Activated CD4-positive, alpha-beta T cell treated with anti-CD3 and anti-CD28 coated beads for 24 hours (primary cell): ENCODE data around the gene DIP2A.
"Not testable (repeated sequence)": the region's sequence is repeated elsewhere in the genome, so short reads cannot be mapped to it uniquely, and the experiment has no call there.

Source experiments
- DNase-seq, 2 donors: peaks; one replicate each; pipeline ENCODE4 v3.0.0-alpha.2; 2020; ENCODE audit warnings: low read depth in 2 of 2

The DIP2A gene

DNA sequence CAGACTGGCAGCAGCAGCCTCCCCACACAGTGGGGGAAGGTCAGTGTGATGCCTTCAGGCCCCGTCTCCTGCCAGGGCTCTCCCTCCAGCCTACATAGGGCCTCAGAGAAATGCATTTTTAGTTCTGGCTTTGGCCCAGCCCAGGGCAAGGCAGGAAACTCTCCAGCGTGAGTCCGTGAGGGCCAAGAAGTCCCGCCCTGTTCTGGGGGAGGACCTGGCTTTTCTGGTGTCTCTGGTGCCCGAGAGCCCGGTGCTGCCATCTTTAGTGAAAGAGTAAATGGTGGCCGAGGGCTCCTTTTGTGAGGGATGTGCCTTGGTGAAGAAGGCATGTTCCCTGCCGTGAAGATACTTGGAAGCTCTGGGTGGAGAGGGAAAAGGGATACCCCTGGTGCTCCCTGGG, 14.8 kb upstream of the DIP2A start:
- DNase-seq, result no peak

DNA sequence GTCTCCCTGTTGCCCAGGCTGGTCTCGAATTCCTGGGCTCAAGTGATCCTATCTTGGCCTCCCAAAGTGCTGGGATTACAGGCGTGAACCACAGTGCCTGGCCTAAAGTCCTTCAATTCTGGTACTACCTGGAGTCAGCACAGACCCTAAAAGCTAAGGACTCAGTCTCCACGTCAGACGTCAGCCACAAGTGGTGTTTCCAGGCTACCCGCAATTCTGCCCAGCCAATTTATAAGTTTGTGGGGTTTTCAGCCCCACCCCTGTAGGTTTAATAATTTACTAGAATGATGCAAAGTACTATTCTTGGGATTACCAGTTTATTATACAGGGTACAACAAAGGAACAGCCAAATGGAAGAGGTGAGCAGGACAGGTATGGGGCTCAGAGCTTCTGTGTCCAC, 10.6 kb upstream of the DIP2A start:
- no peak for DNase-seq

DNA sequence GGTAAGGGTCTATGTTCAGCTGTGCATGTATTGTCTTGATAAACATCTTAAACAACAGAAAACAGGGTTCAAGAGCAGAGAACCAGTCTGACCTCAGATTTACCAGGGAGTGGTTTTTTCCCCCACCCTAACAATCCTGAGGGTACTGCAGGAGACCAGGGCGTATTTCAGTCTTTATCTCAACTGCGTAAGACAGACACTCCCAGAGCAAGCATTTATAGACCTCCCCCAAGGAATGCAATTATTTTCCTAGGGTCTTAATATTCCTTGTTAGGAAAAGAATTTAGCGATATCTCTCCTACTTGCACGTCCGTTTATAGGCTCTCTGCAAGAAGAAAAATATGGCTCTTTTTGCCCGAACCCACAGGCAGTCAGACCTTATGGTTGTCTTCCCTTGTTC, 9.8 kb upstream of the DIP2A start:
- not testable (repeated sequence) for DNase-seq

GRCh38 chr21:46452710-46453109, 6.0 kb upstream of the DIP2A start:
- DNase-seq, result no peak

DNA sequence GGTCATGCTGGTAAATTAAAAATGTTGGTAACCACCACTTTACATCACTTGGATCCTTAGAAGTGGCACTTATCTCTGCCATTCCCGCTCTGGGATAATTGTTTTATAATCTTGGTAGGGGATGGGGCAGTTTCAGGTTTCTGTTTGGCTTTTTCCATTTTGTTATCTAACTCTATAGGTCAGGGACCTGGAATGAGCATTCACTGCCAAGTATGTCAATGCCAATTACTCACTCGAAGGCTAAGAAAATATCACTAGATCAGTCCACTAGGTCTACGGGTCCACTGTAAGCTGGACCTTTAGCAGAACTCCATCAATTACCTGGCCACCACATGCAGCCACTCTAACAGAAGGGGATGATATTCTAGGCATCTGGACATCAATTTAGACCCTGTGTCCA, 4.5 kb upstream of the DIP2A start:
- no peak for DNase-seq

GRCh38 chr21:46454634-46455390, 3.9 kb upstream of the DIP2A start:
- no peak for DNase-seq

GRCh38 chr21:46455575-46456385, 2.9 kb upstream of the DIP2A start:
- DNase-seq, result no peak

DNA sequence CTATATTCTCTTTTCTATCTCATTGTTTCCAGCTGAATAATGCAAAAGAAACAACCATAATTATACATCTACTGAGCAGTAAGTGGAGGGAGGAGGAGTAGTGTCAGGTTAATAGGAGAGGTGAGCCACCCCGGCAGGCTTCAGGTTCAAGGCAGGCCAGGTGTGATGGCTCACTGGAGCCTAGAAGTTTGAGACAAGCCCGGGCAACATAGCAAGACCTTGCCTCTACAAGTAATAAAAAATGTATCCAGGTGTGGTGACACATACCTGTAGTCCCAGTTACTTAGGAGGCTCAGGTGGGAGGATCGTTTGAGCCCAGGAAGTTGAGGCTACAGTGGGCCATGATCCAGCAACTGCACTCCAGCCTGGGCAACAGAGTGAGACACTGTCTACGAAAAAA, 1.9 kb upstream of the DIP2A start:
- DNase-seq, result no peak

DNA sequence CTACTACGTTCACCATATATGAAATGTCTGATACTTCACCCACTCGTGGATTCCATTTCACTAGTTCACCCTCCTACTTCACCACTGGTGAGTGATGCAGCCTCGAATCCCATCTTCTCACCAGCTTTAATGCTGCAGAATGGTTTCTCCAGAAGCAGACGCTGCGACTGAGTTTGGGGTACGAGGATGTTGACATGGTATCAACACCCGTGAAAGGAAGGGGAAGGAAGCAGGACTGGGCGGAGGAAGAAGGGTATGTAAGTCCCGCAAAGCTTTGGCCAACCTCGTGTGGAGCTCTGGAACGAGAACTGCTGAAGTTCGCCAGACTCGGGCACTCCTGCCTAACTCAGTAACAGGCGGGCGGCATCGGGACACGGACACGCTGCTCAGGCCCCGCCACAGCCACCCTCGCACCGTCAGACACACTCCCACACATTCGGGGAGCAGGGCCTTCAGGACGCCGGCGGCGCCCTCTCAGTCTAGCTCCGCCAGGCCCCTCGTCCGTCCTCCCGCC, 833 bp upstream of the DIP2A start:
- peak in 1 of 2 donors; percentile 10 for DNase-seq

GRCh38 chr21:46459024-46459355, 299 bp downstream of the DIP2A start:
- no peak for DNase-seq

DNA sequence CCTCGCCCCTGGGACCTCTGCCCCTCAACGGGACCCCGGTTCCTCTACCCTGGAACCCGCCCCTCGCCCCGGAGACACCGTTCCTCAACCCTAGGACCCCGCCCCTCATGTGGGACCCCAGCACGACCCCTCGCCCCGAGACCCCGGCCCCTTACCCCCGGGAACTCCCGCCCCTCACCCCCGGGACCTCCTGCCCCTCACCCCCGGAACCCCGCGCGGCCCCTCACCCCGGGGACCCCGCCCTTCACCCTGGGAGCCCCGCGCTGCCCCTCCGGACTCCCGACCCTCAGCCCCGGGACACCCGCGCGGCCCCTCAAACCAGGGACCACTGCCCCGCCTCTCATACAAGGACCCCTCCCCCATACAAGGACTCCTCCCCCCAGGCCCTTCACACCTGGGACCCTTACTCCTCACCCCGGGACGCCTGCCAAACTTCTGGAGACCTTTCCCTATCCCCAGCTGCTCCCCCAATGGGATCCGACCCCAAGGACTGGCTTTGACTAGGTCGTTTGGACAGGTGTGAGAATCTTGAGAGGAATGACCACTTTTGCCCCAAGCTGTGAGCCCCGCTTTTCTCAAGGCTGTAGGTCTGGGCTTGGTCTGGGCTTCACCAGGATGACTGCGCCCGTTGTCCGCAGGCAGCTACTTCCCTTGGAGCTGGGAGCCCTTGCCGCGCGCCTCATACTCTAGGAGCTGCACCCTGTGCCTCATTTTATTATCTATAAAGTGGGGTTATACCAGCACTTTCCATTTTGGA, 843 bp downstream of the DIP2A start:
- no peak for DNase-seq

DNA sequence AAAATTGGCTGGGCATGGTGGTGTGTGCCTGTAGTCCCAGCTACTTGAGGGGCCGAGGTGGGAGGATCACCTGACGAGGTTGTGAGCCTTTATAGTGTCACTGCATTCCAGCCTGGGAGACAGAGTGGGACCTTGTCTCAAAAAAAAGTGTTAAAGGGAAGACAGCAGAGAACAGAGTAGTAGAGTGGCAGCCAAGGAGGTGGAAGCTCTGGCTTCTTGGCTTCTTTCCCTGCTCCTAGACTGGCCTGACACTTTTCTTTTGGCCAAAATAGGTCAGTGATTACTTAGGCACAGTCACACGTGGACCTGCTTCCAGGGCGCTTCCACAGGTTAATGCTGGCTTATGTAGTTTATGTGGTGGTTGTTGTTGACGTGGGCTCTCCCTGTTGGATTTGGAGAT, 3.2 kb downstream of the DIP2A start:
- DNase-seq, result no peak

GRCh38 chr21:46465153-46465552, 6.5 kb downstream of the DIP2A start:
- not testable (repeated sequence) for DNase-seq

DNA sequence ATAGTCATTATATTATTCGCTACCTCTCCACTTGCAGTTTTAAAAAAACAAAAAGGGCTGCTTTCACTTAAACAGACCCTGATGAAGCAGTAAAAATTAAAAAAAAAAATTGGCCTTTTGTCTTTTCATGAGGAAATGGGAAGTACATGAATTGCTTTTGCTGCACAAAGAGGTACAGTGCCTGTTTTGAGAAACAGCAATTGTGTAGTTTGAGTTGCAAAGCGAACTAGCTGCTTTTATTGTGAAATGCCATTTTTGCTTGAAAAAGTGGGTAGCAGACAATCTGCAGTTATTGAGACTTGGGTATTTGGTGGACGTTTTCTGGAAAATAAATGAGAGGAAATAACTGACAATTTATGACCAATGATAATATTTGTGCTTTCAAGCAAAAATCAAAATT, 7.0 kb downstream of the DIP2A start:
- DNase-seq, result no peak

- no peak for DNase-seq
These were observed 9.6 kb downstream of the DIP2A start for GRCh38 chr21:46468108-46468774.

DNA sequence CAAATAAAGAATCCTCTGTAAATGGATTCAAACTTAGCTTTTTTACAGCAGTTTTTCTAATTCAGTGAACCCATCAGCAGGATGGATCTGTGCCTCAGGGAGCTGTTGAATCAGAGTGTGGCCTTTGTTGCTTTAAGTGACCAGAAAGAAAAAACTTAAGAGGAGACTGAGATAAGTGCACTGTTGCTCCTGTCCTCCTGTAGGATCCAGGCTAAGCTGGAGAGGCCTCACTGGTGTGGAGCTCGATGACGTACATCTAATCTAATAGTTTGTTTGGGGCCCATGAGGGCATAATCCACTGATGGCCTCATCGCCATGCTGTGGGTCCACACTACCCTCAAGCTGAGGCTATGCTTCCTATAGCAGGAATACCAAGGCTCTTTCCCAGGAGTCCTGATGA, 10.6 kb downstream of the DIP2A start:
- no peak for DNase-seq

- DNase-seq, result no peak
These were observed 12.8 kb downstream of the DIP2A start for GRCh38 chr21:46471514-46471913.

DNA sequence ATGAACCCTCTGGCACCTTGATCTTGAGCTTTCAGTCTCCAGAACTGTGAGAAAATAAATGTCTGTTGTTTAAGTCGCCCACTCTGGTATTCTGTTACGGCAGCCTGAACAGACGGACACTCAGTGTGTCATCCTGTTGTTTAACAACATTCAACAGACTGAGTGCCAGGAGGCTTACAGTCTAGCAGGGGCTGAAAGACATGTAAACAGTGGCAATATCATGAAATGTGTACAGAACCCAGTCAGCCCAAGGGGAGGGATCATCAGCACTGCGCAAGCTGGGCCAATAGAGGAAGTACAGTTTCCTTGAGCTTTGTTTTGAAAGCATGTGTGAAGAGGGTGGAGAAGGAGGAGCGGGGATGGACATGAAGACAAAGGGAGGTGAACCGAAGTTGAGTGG, 13.6 kb downstream of the DIP2A start:
- no peak for DNase-seq

DNA sequence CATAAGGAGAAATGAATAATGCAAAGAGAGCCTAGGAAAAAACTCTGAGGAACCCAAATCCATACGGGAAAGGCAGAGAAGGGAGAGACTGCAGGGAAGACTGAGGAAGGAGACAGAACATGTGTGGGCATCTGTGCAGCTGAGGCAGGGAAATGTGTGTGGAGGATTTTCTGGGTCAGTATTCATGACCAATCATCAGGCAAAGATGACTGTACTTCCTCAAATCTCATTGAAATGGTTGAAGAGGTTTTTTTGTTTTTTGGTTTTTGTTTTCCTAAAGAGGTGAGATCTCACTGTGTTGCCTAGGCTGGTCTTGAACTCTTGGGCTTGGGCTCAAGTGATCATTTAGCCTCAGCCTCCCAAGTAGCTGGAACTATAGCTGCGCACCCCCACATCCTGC, 15.7 kb downstream of the DIP2A start:
- DNase-seq, result no peak

GRCh38 chr21:46475296-46475695, 16.6 kb downstream of the DIP2A start:
- DNase-seq, result no peak

GRCh38 chr21:46477765-46478164, 19.1 kb downstream of the DIP2A start:
- DNase-seq, result no peak

- DNase-seq, result no peak
These were observed 20.2 kb downstream of the DIP2A start for GRCh38 chr21:46478910-46479309.
